ENCODE measurements around the gene FCRL4.

FCRL4 gene

GRCh38 chr1:157577420-157577819, 20.5 kb downstream of the FCRL4 start:
- Histone ChIP-seq H3K18ac (ENCODE audit: low read length) (no peak overlapping the region), H2BK120ac (ENCODE audit: low read depth, low read length) (no peak overlapping the region), H3K9me3 (replicated peaks in 1 of 2; ENCODE audit: control insufficient read depth in 2 of 2, insufficient read depth in 1 of 2, low read depth in 1 of 2, low read length in 2 of 2) (no peaks in the 10 kb centered on the region), H4K91ac (ENCODE audit: low read depth, low read length, poor library complexity) (no peak overlapping the region), H2BK5ac (ENCODE audit: low read length) (no peak overlapping the region), H3K14ac (ENCODE audit: low read length) (no peak overlapping the region), H3K4me2 (ENCODE audit: insufficient read depth, low read length, poor library complexity, severe bottlenecking) (no peak overlapping the region), H4K8ac (ENCODE audit: low read depth, low read length) (no peak overlapping the region), H3K23ac (ENCODE audit: low read depth, low read length, poor library complexity) (no peak overlapping the region), H3K4ac (ENCODE audit: low read length) (no peak overlapping the region), H3K27ac (replicated peaks; ENCODE audit: low read length) (no peak overlapping the region), H2AK5ac (ENCODE audit: low read depth, low read length) (no peak overlapping the region), H3K36me3 (replicated peaks in 1 of 2; ENCODE audit: control insufficient read depth in 2 of 2, insufficient read depth in 2 of 2, low read length in 2 of 2) (no peaks in the 10 kb centered on the region), H3K79me1 (ENCODE audit: low read depth, low read length) (no peaks in the 10 kb centered on the region), H2AFZ (ENCODE audit: low read length) (no peak overlapping the region), H2BK15ac (ENCODE audit: low read length) (no peak overlapping the region), H3K9ac (ENCODE audit: low read depth, low read length, poor library complexity) (no peak overlapping the region), H3K4me1 (ENCODE audit: control insufficient read depth in 2 of 2, insufficient read depth in 1 of 2, low read depth in 1 of 2, low read length in 2 of 2) (no peaks in the 10 kb centered on the region), H3K4me3 (ENCODE audit: low read length in 2 of 2) (no peak overlapping the region), H3K27me3 (ENCODE audit: control insufficient read depth in 3 of 3, insufficient read depth in 3 of 3, low read depth in 1 of 3, low read length in 3 of 3) (peaks cover 0 to 3% (median 0%) of the 10 kb centered on the region in 3 experiments), H2BK12ac (ENCODE audit: low read length) (no peak overlapping the region)
- WGBS, 2 donors (ENCODE audit: extremely low coverage in 2 of 2, insufficient read length in 2 of 2, insufficient replicate concordance in 1 of 2) = no CpG with 5 or more reads among the region's 3 CpGs
- no peak for DNase-seq (ENCODE audit: low spot score)

GRCh38 chr1:157575744-157576143, 22.1 kb downstream of the FCRL4 start:
- no peak overlapping the region for H4K91ac ChIP-seq (ENCODE audit: low read depth, low read length, poor library complexity)
- no peak overlapping the region for H3K27ac ChIP-seq (replicated peaks; ENCODE audit: low read length)
- no peak overlapping the region for H3K4me3 ChIP-seq (ENCODE audit: low read length in 2 of 2)
- no peak overlapping the region for H2BK120ac ChIP-seq (ENCODE audit: low read depth, low read length)
- H3K27me3 ChIP-seq (ENCODE audit: control insufficient read depth in 3 of 3, insufficient read depth in 3 of 3, low read depth in 1 of 3, low read length in 3 of 3) = peaks cover 0 to 3% (median 0%) of the 10 kb centered on the region in 3 experiments
- no peak overlapping the region for H3K14ac ChIP-seq (ENCODE audit: low read length)
- no peak for DNase-seq (ENCODE audit: low spot score)
- H2AFZ ChIP-seq (ENCODE audit: low read length) = no peak overlapping the region
- H3K18ac ChIP-seq (ENCODE audit: low read length) = no peak overlapping the region
- no CpG with 5 or more reads among the region's 2 CpGs for WGBS, 2 donors (ENCODE audit: extremely low coverage in 2 of 2, insufficient read length in 2 of 2, insufficient replicate concordance in 1 of 2)
- H2BK12ac ChIP-seq (ENCODE audit: low read length) = no peak overlapping the region
- no peak overlapping the region for H4K8ac ChIP-seq (ENCODE audit: low read depth, low read length)
- H3K4me2 ChIP-seq (ENCODE audit: insufficient read depth, low read length, poor library complexity, severe bottlenecking) = no peak overlapping the region
- H3K36me3 ChIP-seq (replicated peaks in 1 of 2; ENCODE audit: control insufficient read depth in 2 of 2, insufficient read depth in 2 of 2, low read length in 2 of 2) = no peaks in the 10 kb centered on the region
- H3K9ac ChIP-seq (ENCODE audit: low read depth, low read length, poor library complexity) = no peak overlapping the region
- H3K4ac ChIP-seq (ENCODE audit: low read length) = no peak overlapping the region
- no peak overlapping the region for H3K23ac ChIP-seq (ENCODE audit: low read depth, low read length, poor library complexity)
- H3K79me1 ChIP-seq (ENCODE audit: low read depth, low read length) = no peaks in the 10 kb centered on the region
- H3K9me3 ChIP-seq (replicated peaks in 1 of 2; ENCODE audit: control insufficient read depth in 2 of 2, insufficient read depth in 1 of 2, low read depth in 1 of 2, low read length in 2 of 2) = no peaks in the 10 kb centered on the region
- no peaks in the 10 kb centered on the region for H3K4me1 ChIP-seq (ENCODE audit: control insufficient read depth in 2 of 2, insufficient read depth in 1 of 2, low read depth in 1 of 2, low read length in 2 of 2)
- H2BK15ac ChIP-seq (ENCODE audit: low read length) = no peak overlapping the region
- no peak overlapping the region for H2AK5ac ChIP-seq (ENCODE audit: low read depth, low read length)
- H2BK5ac ChIP-seq (ENCODE audit: low read length) = no peak overlapping the region

- Histone ChIP-seq H3K23ac (ENCODE audit: low read depth, low read length, poor library complexity) (no peak overlapping the region), H3K4me1 (ENCODE audit: control insufficient read depth in 2 of 2, insufficient read depth in 1 of 2, low read depth in 1 of 2, low read length in 2 of 2) (no peaks in the 10 kb centered on the region), H3K36me3 (replicated peaks in 1 of 2; ENCODE audit: control insufficient read depth in 2 of 2, insufficient read depth in 2 of 2, low read length in 2 of 2) (no peaks in the 10 kb centered on the region), H3K27me3 (ENCODE audit: control insufficient read depth in 3 of 3, insufficient read depth in 3 of 3, low read depth in 1 of 3, low read length in 3 of 3) (peaks cover 0 to 3% (median 0%) of the 10 kb centered on the region in 3 experiments), H3K79me1 (ENCODE audit: low read depth, low read length) (no peaks in the 10 kb centered on the region), H3K9me3 (replicated peaks in 1 of 2; ENCODE audit: control insufficient read depth in 2 of 2, insufficient read depth in 1 of 2, low read depth in 1 of 2, low read length in 2 of 2) (no peaks in the 10 kb centered on the region), H3K9ac (ENCODE audit: low read depth, low read length, poor library complexity) (no peak overlapping the region), H4K91ac (ENCODE audit: low read depth, low read length, poor library complexity) (no peak overlapping the region), H2BK5ac (ENCODE audit: low read length) (no peak overlapping the region), H3K4me2 (ENCODE audit: insufficient read depth, low read length, poor library complexity, severe bottlenecking) (no peak overlapping the region), H3K14ac (ENCODE audit: low read length) (no peak overlapping the region), H3K4ac (ENCODE audit: low read length) (no peak overlapping the region), H2AK5ac (ENCODE audit: low read depth, low read length) (no peak overlapping the region), H2BK120ac (ENCODE audit: low read depth, low read length) (no peak overlapping the region), H3K18ac (ENCODE audit: low read length) (no peak overlapping the region), H3K27ac (replicated peaks; ENCODE audit: low read length) (no peak overlapping the region), H2BK12ac (ENCODE audit: low read length) (no peak overlapping the region), H4K8ac (ENCODE audit: low read depth, low read length) (no peak overlapping the region), H2AFZ (ENCODE audit: low read length) (no peak overlapping the region), H3K4me3 (ENCODE audit: low read length in 2 of 2) (no peak overlapping the region), H2BK15ac (ENCODE audit: low read length) (no peak overlapping the region)
- no CpG with 5 or more reads among the region's 1 CpG for WGBS, 2 donors (ENCODE audit: extremely low coverage in 2 of 2, insufficient read length in 2 of 2, insufficient replicate concordance in 1 of 2)
- DNase-seq (ENCODE audit: low spot score) = no peak
These were observed 23.0 kb downstream of the FCRL4 start for GRCh38 chr1:157574836-157575235.

- no peak overlapping the region for H3K4me3 ChIP-seq (ENCODE audit: low read length in 2 of 2)
These were observed 31.2 kb downstream of the FCRL4 start for GRCh38 chr1:157566484-157567300.

More at GRCh38 chr1:157566484-157567300, 31.2 kb downstream of the FCRL4 start:
- WGBS, 2 donors (ENCODE audit: extremely low coverage in 2 of 2, insufficient read length in 2 of 2, insufficient replicate concordance in 1 of 2) = no CpG with 5 or more reads among the region's 14 CpGs
- Histone ChIP-seq H3K9me3 (replicated peaks in 1 of 2; ENCODE audit: control insufficient read depth in 2 of 2, insufficient read depth in 1 of 2, low read depth in 1 of 2, low read length in 2 of 2) (no peaks in the 10 kb centered on the region), H3K4me1 (ENCODE audit: control insufficient read depth in 2 of 2, insufficient read depth in 1 of 2, low read depth in 1 of 2, low read length in 2 of 2) (no peaks in the 10 kb centered on the region), H3K4me2 (ENCODE audit: insufficient read depth, low read length, poor library complexity, severe bottlenecking) (no peak overlapping the region), H2AK5ac (ENCODE audit: low read depth, low read length) (no peak overlapping the region), H4K91ac (ENCODE audit: low read depth, low read length, poor library complexity) (no peak overlapping the region), H2BK5ac (ENCODE audit: low read length) (no peak overlapping the region), H4K8ac (ENCODE audit: low read depth, low read length) (no peak overlapping the region), H2AFZ (ENCODE audit: low read length) (no peak overlapping the region), H2BK12ac (ENCODE audit: low read length) (no peak overlapping the region), H3K27ac (replicated peaks; ENCODE audit: low read length) (no peak overlapping the region), H3K18ac (ENCODE audit: low read length) (no peak overlapping the region), H3K79me1 (ENCODE audit: low read depth, low read length) (no peaks in the 10 kb centered on the region), H3K27me3 (ENCODE audit: control insufficient read depth in 3 of 3, insufficient read depth in 3 of 3, low read depth in 1 of 3, low read length in 3 of 3) (no peaks in the 10 kb centered on the region), H3K4ac (ENCODE audit: low read length) (no peak overlapping the region), H3K23ac (ENCODE audit: low read depth, low read length, poor library complexity) (no peak overlapping the region), H3K9ac (ENCODE audit: low read depth, low read length, poor library complexity) (no peak overlapping the region), H2BK120ac (ENCODE audit: low read depth, low read length) (no peak overlapping the region), H2BK15ac (ENCODE audit: low read length) (no peak overlapping the region), H3K36me3 (replicated peaks in 1 of 2; ENCODE audit: control insufficient read depth in 2 of 2, insufficient read depth in 2 of 2, low read length in 2 of 2) (no peaks in the 10 kb centered on the region), H3K14ac (ENCODE audit: low read length) (no peak overlapping the region)
- DNase-seq (ENCODE audit: low spot score) = no peak
